ENCODE measurements around the gene AGFG1. TPM values are rescaled to one million over a fixed set of nuclear protein-coding genes. Genes with fewer than 3 reads are reported as not detected.

AGFG1 gene
- 108 and 125 TPM in 2 replicates for total RNA-seq

GRCh38 chr2:227471924-227472264 lies at the start of gene AGFG1:
Gene AGFG1, plus strand, starts transcription at chr2:227472156. Its CDS starts 266 bp downstream, at chr2:227472422.
- Mint-ChIP-seq H3K4me3 (peak within 1 kb of the TSS; percentile 90), H3K27ac (peak within 1 kb of the TSS; percentile 78), H3K4me1 (peaks cover 36% of the 10 kb centered on the region), H3K9me3 (no peaks in the 10 kb centered on the region), H3K36me3 (ENCODE audit: low read depth) (peaks cover 2% of the 10 kb centered on the region), H3K27me3 (no peaks in the 10 kb centered on the region)
- intact Hi-C loops (cut with micrococcal nuclease), result loop anchor here (1.0 to 5.0 kb wide), 7 partner anchors 9 to 635 kb away; partner anchors contain the start of gene RHBDD1
- peak; percentile 77 for TF ChIP-seq CTCF (IDR thresholded peaks at IDR 0.05)
- ATAC-seq (ENCODE audit: low read depth) (peak; percentile 87), DNase-seq (peak; percentile 89)
- CTCF ChIA-PET, result interaction anchor here (1.2 to 1.5 kb wide), 4 partner anchors 9 to 85 kb away, joined by 3 to 10 read pairs (median 6); no protein-coding TSS in a partner anchor
- POLR2A ChIA-PET, result no interaction called here

- ChIA-PET POLR2A (interaction anchor here (0.5 kb wide), 1 partner anchor 16 kb away, joined by 3 read pairs; no protein-coding TSS in a partner anchor), CTCF (no interaction called here)
- intact Hi-C loops (cut with micrococcal nuclease), result no loop called here
- no peaks in the 10 kb centered on the region for H3K36me3 Mint-ChIP-seq (ENCODE audit: low read depth)
- DNase-seq (no peak), ATAC-seq (ENCODE audit: low read depth) (no peak)
- H3K4me1 Mint-ChIP-seq, result no peaks in the 10 kb centered on the region
- no peak overlapping the region for H3K27ac Mint-ChIP-seq
- H3K4me3 Mint-ChIP-seq, result no peak overlapping the region
- no peaks in the 10 kb centered on the region for H3K9me3 Mint-ChIP-seq
- no peak for TF ChIP-seq CTCF (IDR thresholded peaks at IDR 0.05)
- no peaks in the 10 kb centered on the region for H3K27me3 Mint-ChIP-seq
These were observed 48.1 kb upstream of the AGFG1 start for GRCh38 chr2:227423656-227424499.

GRCh38 chr2:227428731-227429285 lies 43.1 kb upstream of the AGFG1 start:
- no peak for DNase-seq
- intact Hi-C loops (cut with micrococcal nuclease), result no loop called here
- peaks cover 10% of the 10 kb centered on the region for H3K9me3 Mint-ChIP-seq
- H3K4me3 Mint-ChIP-seq, result no peak overlapping the region
- ATAC-seq (ENCODE audit: low read depth), result no peak
- no peaks in the 10 kb centered on the region for H3K4me1 Mint-ChIP-seq
- no peaks in the 10 kb centered on the region for H3K27me3 Mint-ChIP-seq
- POLR2A ChIA-PET, result no interaction called here
- CTCF ChIA-PET, result no interaction called here
- H3K27ac Mint-ChIP-seq, result no peak overlapping the region
- peaks cover 9% of the 10 kb centered on the region for H3K36me3 Mint-ChIP-seq (ENCODE audit: low read depth)
- no peak for TF ChIP-seq CTCF (IDR thresholded peaks at IDR 0.05)

GRCh38 chr2:227430639-227431038 lies 41.3 kb upstream of the AGFG1 start:
- ChIA-PET CTCF (no interaction called here), POLR2A (no interaction called here)
- peaks cover 9% of the 10 kb centered on the region for H3K36me3 Mint-ChIP-seq (ENCODE audit: low read depth)
- H3K9me3 Mint-ChIP-seq, result peaks cover 10% of the 10 kb centered on the region
- H3K27me3 Mint-ChIP-seq, result no peaks in the 10 kb centered on the region
- ATAC-seq (ENCODE audit: low read depth), result no peak
- no peak for TF ChIP-seq CTCF (IDR thresholded peaks at IDR 0.05)
- H3K4me3 Mint-ChIP-seq, result no peak overlapping the region
- DNase-seq, result no peak
- intact Hi-C loops (cut with micrococcal nuclease), result no loop called here
- no peaks in the 10 kb centered on the region for H3K4me1 Mint-ChIP-seq
- no peak overlapping the region for H3K27ac Mint-ChIP-seq

GRCh38 chr2:227433171-227433570 lies 38.8 kb upstream of the AGFG1 start:
- CTCF ChIA-PET, result no interaction called here
- DNase-seq (no peak), ATAC-seq (ENCODE audit: low read depth) (no peak)
- no peaks in the 10 kb centered on the region for H3K4me1 Mint-ChIP-seq
- H3K27ac Mint-ChIP-seq, result no peak overlapping the region
- intact Hi-C loops (cut with micrococcal nuclease), result no loop called here
- POLR2A ChIA-PET, result no interaction called here
- no peak for TF ChIP-seq CTCF (IDR thresholded peaks at IDR 0.05)
- peaks cover 9% of the 10 kb centered on the region for H3K36me3 Mint-ChIP-seq (ENCODE audit: low read depth)
- H3K9me3 Mint-ChIP-seq, result peaks cover 10% of the 10 kb centered on the region
- H3K27me3 Mint-ChIP-seq, result no peaks in the 10 kb centered on the region
- H3K4me3 Mint-ChIP-seq, result no peak overlapping the region
